Fibroblast of mammary gland (primary cell): ENCODE measurements around the gene TMF1.

ENCODE experiments used
- DNase-seq: peaks from one replicate; pipeline ENCODE4 v3.0.0-alpha.2; 2010; ENCODE audit warnings: low read depth
- H3K4me3 ChIP-seq: 2 replicates; pipeline ENCODE4 v1.5.1; 2011; ENCODE audit warnings: low read depth, mild to moderate bottlenecking, low read length, moderate library complexity; ENCODE audit not compliant: control insufficient read depth
- CTCF ChIP-seq: conservative IDR thresholded peaks from 2 replicates; pipeline ENCODE4 v1.5.1; 2011; ENCODE audit warnings: low read depth, low read length, inconsistent platforms; ENCODE audit not compliant: control insufficient read depth, insufficient read depth

The TMF1 gene

GRCh38 chr3:68996356-68996995, 55.7 kb downstream of the TMF1 start:
- DNase-seq: peak; percentile 41
- no peak overlapping the region for H3K4me3 ChIP-seq
- TF ChIP-seq CTCF: no peak

- H3K4me3 ChIP-seq: no peak overlapping the region
- no peak for TF ChIP-seq CTCF
- peak; percentile 79 for DNase-seq
Observed at GRCh38 chr3:68988740-68989139, 63.4 kb downstream of the TMF1 start.

- no peak for DNase-seq
- no peak overlapping the region for H3K4me3 ChIP-seq
- no peak for TF ChIP-seq CTCF
Observed at GRCh38 chr3:68987322-68987721, 64.8 kb downstream of the TMF1 start.

- no peak overlapping the region for H3K4me3 ChIP-seq
- DNase-seq: no peak
- no peak for TF ChIP-seq CTCF
Observed at GRCh38 chr3:68986496-68987208, 65.5 kb downstream of the TMF1 start.

- no peak for DNase-seq
- no peak for TF ChIP-seq CTCF
- H3K4me3 ChIP-seq: no peak overlapping the region
Observed at GRCh38 chr3:68985146-68985790, 66.9 kb downstream of the TMF1 start.

- TF ChIP-seq CTCF: no peak
- no peak overlapping the region for H3K4me3 ChIP-seq
- DNase-seq: no peak
Observed at GRCh38 chr3:68984011-68984530, 68.1 kb downstream of the TMF1 start.
